Stimulated activated CD4-positive, alpha-beta T cell treated with anti-CD3 and anti-CD28 coated beads, Interleukin-12 subunit alpha, Interleukin-12 subunit beta, amount 100 ng/mL, for 24 hours (primary cell): ENCODE measurements around the gene SRSF5.
"Not testable (repeated sequence)": the region's sequence is repeated elsewhere in the genome, so short reads cannot be mapped to it uniquely, and the experiment has no call there.

Experiments
- DNase-seq, 2 experiments: peaks; one replicate each; pipeline ENCODE4 v3.0.0-alpha.2; 2020; ENCODE audit warnings: low read depth in 2 of 2

SRSF5 gene

DNA sequence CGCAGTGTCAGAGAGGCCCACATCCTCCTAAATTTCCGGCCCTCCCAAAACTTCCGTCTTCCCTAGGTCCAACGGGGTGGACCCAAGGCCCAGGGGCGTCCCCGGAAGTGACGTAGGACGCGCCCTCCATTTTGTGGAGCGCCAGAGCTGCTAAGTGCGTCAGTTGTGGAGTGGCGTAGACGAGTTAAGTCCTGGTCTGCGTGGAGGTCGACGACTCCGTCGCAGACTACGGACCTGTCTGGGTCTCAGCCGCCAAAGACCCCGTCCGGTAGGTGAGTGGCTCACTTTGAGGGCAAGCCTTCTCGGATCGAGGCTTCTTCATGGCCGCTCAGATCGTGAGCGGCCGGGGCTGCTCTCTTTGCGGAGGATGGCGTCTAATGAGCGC, at the start of gene SRSF5:
TSS of gene SRSF5 (plus strand) at position 159 of the 385 bp plus-strand sequence. CDS start 1,015 bp downstream, outside the sequence.
- DNase-seq = peak; percentile 88 to 92

GRCh38 chr14:69718614-69719013, 48.3 kb upstream of the SRSF5 start:
- DNase-seq = not testable (repeated sequence)

- DNase-seq = no peak
Observed at GRCh38 chr14:69719501-69719951, 47.4 kb upstream of the SRSF5 start.

DNA sequence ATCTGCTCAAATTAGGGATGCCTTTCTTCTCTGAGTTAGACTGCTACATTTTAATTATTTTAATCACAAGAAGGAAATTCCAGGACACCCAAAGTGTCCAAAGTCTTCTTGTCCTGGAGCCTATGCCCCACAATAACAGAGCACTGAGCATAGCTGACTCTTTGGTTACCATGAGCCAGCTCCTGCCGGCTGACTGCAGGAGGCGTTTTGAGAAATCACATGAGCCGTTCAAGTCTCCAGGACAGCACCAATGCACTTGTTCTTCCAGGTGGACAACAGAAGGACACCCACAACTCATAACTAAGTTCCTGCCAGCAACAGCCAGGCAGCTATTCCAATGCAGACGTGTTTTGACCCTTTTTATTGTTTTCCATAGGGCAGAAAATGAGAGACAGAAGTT, 46.0 kb upstream of the SRSF5 start:
- no peak for DNase-seq

GRCh38 chr14:69726761-69727511, 40.0 kb upstream of the SRSF5 start:
- DNase-seq = peak; percentile 75 to 76

DNA sequence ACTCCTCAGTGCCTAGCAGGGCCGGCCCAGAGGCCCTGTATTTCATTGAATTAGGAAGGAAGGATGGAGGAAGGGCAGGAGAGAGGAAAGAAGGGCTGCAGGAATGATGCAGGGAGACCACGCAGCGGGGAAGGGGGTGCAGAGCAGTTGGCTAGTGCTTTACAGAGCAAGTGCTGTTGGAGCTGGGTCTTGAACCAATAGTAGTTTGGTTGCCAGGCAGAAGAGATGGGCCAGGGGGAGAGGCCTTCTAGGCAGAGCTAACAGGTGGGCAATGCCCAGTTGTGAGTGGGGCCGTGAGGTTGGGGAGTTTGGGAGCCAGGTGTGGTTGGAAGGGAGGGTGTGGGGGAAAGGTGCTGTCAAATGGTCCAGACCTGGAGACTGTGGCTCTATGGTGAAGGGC, 39.1 kb upstream of the SRSF5 start:
- no peak for DNase-seq

- DNase-seq = not testable (repeated sequence)
Observed at GRCh38 chr14:69731919-69732598, 34.9 kb upstream of the SRSF5 start.

GRCh38 chr14:69736405-69736804, 30.5 kb upstream of the SRSF5 start:
- not testable (repeated sequence) for DNase-seq

DNA sequence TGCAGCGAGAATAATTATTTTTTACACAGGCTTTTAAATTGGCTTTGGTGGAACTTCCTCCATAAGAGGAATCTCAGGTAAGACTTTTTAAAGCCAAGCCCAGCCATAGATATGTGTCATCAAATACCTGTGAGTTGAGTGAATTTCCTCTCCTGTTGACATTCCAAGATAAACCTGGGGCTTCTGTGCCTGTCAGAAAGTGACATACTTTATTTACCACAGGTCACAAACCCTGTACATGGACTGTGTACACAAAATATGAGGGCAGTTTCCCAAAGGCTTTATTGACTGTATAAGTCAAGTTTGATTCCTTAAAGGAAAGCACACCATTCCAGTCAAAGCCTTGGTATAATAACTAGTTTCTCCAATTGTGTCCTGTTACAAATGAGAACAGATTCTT, 25.9 kb upstream of the SRSF5 start:
- DNase-seq = no peak

DNA sequence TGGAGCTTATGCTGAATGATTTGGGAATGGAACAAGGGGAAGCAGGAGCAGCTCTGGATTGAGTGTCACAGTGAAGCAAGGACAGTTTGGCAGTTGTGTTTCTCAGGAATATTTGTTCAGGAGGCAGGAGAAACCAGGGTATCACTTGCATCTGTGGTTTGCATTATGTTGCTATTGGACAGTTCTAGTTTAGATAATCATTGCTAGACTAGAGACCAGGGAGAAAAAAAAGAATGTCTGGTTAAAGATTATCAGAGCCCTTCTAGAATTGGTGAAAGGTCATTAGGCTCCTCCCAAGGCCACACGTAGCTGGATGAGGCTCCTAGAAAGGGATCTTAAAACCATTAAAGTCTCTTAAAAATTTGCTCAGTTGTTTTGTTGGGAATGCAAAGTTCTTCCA, 17.0 kb upstream of the SRSF5 start:
- DNase-seq = no peak

DNA sequence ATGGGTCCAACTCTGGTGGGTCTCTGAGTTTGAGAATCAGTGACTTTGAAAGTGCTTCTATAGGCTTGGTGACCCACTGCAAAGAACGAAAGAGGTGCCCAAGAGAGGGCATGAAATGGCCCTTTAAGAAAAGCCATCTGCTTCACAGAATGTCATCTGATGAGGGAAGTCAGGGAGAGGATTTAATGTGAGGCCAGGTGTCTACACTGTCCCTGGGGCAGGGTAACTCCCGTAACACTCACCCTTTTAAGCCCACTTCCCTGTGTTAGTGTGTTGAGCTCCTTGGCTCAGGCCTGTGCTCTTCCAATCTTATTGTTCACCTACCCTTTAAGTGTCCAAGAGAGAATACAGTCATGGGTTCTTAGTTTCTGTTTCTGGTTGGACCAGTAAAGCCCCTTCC, 16.4 kb upstream of the SRSF5 start:
- DNase-seq = no peak

- DNase-seq = no peak
Observed at GRCh38 chr14:69752773-69753172, 14.2 kb upstream of the SRSF5 start.

DNA sequence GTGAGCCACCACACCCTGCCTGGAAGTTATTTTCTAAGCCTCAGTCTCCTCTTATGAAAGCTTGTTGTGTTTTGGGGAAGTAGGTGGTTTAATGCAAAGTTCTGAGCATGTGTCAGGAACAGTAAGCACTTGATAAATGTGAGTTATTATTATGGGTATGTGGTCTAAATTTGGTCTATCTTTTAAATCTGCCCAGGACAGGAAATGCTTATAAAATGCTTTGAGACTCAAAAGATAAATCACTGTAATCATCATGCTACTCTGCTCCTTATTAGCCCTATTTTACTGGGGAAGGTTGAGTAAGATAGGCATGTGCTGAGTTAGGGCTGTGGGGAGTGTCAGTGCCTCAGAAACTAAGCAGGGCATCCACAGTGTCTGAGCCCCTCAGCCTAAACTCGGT, 13.1 kb upstream of the SRSF5 start:
- no peak for DNase-seq

GRCh38 chr14:69754487-69754886, 12.5 kb upstream of the SRSF5 start:
- DNase-seq = no peak

GRCh38 chr14:69755296-69755695, 11.6 kb upstream of the SRSF5 start:
- no peak for DNase-seq

DNA sequence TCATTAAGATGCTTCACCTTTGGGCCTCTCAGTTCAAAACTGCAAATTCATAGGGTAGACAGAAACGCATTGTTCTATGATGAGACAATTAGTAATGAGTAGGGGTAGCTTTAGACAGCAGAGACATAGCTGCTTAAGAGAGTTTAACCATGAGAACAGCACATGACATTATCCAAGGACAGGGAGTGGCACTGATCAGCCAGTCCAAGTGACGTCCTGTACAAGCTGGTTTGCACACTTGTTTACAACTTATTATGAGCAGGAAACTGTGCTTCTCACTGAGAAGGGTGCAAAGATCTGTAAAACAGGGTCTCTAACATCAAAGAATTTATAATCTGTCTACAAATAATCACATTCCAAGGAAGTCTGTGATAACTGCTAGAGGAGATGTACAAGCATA, 11.2 kb upstream of the SRSF5 start:
- no peak for DNase-seq

GRCh38 chr14:69756298-69756697, 10.6 kb upstream of the SRSF5 start:
- no peak for DNase-seq

- DNase-seq = no peak
Observed at GRCh38 chr14:69760810-69761209, 6.1 kb upstream of the SRSF5 start.

GRCh38 chr14:69763761-69764510, 3.0 kb upstream of the SRSF5 start:
- peak; percentile 21 to 26 for DNase-seq

GRCh38 chr14:69767369-69767999, 542 bp downstream of the SRSF5 start:
- peak; percentile 87 to 89 for DNase-seq

GRCh38 chr14:69768873-69769272, 1.9 kb downstream of the SRSF5 start:
- no peak for DNase-seq

DNA sequence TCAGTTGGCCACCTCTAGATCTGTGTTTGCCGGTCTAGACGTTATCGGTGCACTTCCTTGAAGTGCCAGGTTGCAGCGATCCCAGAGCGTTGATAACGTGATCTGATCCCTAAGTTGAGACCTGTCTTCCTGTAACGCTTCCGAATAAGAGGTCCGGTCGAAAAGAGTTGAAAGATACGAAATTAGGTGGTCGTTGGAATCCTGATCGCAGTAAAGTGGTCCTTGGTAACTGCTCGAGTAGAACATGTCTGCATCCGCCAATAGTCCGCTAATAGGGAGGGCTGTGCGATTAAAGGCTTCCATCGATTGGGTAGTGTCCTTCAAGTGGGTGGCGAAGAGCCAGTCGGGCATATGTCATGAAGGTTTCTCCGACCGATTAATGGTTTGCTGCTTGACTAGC, 2.7 kb downstream of the SRSF5 start:
- no peak for DNase-seq
